GM21786 (cell line): ENCODE results near the gene LAD1.

Source experiments
- ATAC-seq: cut with Tn5 transposase; IDR thresholded peaks from one replicate; pipeline ENCODE4 v1.9.1; 2021; ENCODE audit not compliant: unreplicated experiment

Gene LAD1

GRCh38 chr1:201391651-201392511 lies 7.2 kb downstream of the LAD1 start:
- no peak for ATAC-seq

- no peak for ATAC-seq
These were observed 7.9 kb downstream of the LAD1 start for GRCh38 chr1:201391225-201391624.

- ATAC-seq, result no peak
These were observed 10.1 kb downstream of the LAD1 start for GRCh38 chr1:201389051-201389450.

GRCh38 chr1:201386208-201386607 lies 12.9 kb downstream of the LAD1 start:
- ATAC-seq, result no peak

- ATAC-seq, result peak; percentile 82
These were observed 13.7 kb downstream of the LAD1 start for GRCh38 chr1:201385299-201385891.

GRCh38 chr1:201384406-201384782 lies 14.7 kb downstream of the LAD1 start:
- no peak for ATAC-seq

GRCh38 chr1:201383647-201384405 lies 15.3 kb downstream of the LAD1 start:
- ATAC-seq, result no peak

GRCh38 chr1:201381130-201381529 lies 18.0 kb downstream of the LAD1 start:
- ATAC-seq, result no peak

GRCh38 chr1:201379733-201380242 lies 19.3 kb downstream of the LAD1 start:
- no peak for ATAC-seq

- no peak for ATAC-seq
These were observed 20.3 kb downstream of the LAD1 start for GRCh38 chr1:201378804-201379203.

- no peak for ATAC-seq
These were observed 21.5 kb downstream of the LAD1 start, which contains the start of gene TNNT2 for GRCh38 chr1:201377611-201378092. Gene TNNT2, minus strand, starts transcription at chr1:201377680. Its CDS starts 4,426 bp downstream, at chr1:201373254.

GRCh38 chr1:201376464-201377374 lies 22.4 kb downstream of the LAD1 start:
- no peak for ATAC-seq

GRCh38 chr1:201376107-201376463 lies 23.0 kb downstream of the LAD1 start:
- no peak for ATAC-seq

GRCh38 chr1:201375169-201375568 lies 24.0 kb downstream of the LAD1 start:
- ATAC-seq, result no peak

GRCh38 chr1:201374364-201374763 lies 24.8 kb downstream of the LAD1 start:
- no peak for ATAC-seq

- ATAC-seq, result no peak
These were observed 27.3 kb downstream of the LAD1 start for GRCh38 chr1:201371792-201372191.

GRCh38 chr1:201371276-201371675 lies 27.8 kb downstream of the LAD1 start:
- ATAC-seq, result no peak

- no peak for ATAC-seq
These were observed 28.6 kb downstream of the LAD1 start for GRCh38 chr1:201370500-201370899.

GRCh38 chr1:201369209-201369608 lies 29.9 kb downstream of the LAD1 start:
- no peak for ATAC-seq

GRCh38 chr1:201366696-201367095 lies 32.4 kb downstream of the LAD1 start:
- no peak for ATAC-seq
